Upper lobe of left lung (tissue), 6 donors: ENCODE data around the gene UPK1A. TPM values are rescaled to one million over a fixed set of nuclear protein-coding genes. Genes with fewer than 3 reads are reported as not detected.
"Not testable (repeated sequence)": the region's sequence is repeated elsewhere in the genome, so short reads cannot be mapped to it uniquely, and the experiment has no call there.

ENCODE experiments used
- ATAC-seq, 2 donors: fragments of 200-7000 bp; cut with Tn5 transposase; one replicate each; pipeline ENCODE4 v1.9.1; 2022; ENCODE audit warnings: mild to moderate bottlenecking in 2 of 2, moderate library complexity in 2 of 2; ENCODE audit not compliant: low FRiP score in 2 of 2
- DNase-seq, 2 donors: peaks; one replicate each; pipeline ENCODE4 v3.0.0-alpha.2; 2019 to 2020
- H3K27ac ChIP-seq, 4 donors: fragments of 200-600 bp; sonication (generic); one replicate each; pipeline ENCODE4 v1.5.1; 2016 to 2019
- H3K27me3 ChIP-seq, 4 donors: fragments of 200-600 bp; sonication (generic); one replicate each; pipeline ENCODE4 v1.5.1; 2017 to 2019
- H3K36me3 ChIP-seq, 4 donors: fragments of 200-600 bp; sonication (generic); one replicate each; pipeline ENCODE4 v1.5.1; 2016 to 2019
- H3K4me1 ChIP-seq, 4 donors: fragments of 200-600 bp; sonication (generic); one replicate each; pipeline ENCODE4 v1.5.1; 2018 to 2019
- H3K4me3 ChIP-seq, 4 donors: fragments of 200-600 bp; sonication (generic); one replicate each; pipeline ENCODE4 v1.5.1; 2017 to 2019; ENCODE audit warnings: mild to moderate bottlenecking in 2 of 4, moderate library complexity in 1 of 4
- H3K9me3 ChIP-seq, 4 donors: fragments of 200-600 bp; sonication (generic); one replicate each; pipeline ENCODE4 v1.5.1; 2018 to 2019
- CTCF ChIP-seq, 6 experiments: fragments of 450-650 bp in 4 of 6; fragments of 200-600 bp in 2 of 6; sonication (generic) in 2 of 6; IDR thresholded peaks; one replicate each; pipeline ENCODE4 v1.5.1; 2016 to 2019; ENCODE audit warnings: antibody characterized with exemption in 6 of 6
- EP300 ChIP-seq, 4 donors: sonication (generic); formaldehyde crosslinking; IDR thresholded peaks; one replicate each; pipeline ENCODE4 v1.5.1; 2017; ENCODE audit warnings: antibody characterized with exemption in 4 of 4, control low read depth in 2 of 4
- POLR2A ChIP-seq, 4 donors: fragments of 450-650 bp; IDR thresholded peaks; one replicate each; pipeline ENCODE4 v1.5.1; 2016 to 2017; ENCODE audit warnings: antibody characterized with exemption in 4 of 4, mild to moderate bottlenecking in 2 of 4
- POLR2AphosphoS5 ChIP-seq, 2 donors: sonication (generic); formaldehyde crosslinking; IDR thresholded peaks; one replicate each; pipeline ENCODE4 v1.5.1; 2017; ENCODE audit warnings: antibody characterized with exemption in 2 of 2
- WGBS, 2 donors: methylation state at CpG; one replicate each; pipeline ENCODE4 v1.1.5; 2017 to 2018; 5-methylcytosine and 5-hydroxymethylcytosine counted together
- total RNA-seq, 6 donors: library from RNA; depleted of rRNA in 4 of 6; stranded (reverse); fragments of >200 nt in 4 of 6; gene quantifications; one replicate each; pipeline versions ENCODE4 v1.1.0 to v1.2.1, GENCODE V29; 2016 to 2021
- donor health status: DM: no; HTN: no; CAD: no; lungs with moderate emphysema.
- donor health status: DM: no; HTN: yes; CAD: no; lungs with severe emphysema.

UPK1A gene
- total RNA-seq, 6 donors from 2014 or later: not detected

DNA sequence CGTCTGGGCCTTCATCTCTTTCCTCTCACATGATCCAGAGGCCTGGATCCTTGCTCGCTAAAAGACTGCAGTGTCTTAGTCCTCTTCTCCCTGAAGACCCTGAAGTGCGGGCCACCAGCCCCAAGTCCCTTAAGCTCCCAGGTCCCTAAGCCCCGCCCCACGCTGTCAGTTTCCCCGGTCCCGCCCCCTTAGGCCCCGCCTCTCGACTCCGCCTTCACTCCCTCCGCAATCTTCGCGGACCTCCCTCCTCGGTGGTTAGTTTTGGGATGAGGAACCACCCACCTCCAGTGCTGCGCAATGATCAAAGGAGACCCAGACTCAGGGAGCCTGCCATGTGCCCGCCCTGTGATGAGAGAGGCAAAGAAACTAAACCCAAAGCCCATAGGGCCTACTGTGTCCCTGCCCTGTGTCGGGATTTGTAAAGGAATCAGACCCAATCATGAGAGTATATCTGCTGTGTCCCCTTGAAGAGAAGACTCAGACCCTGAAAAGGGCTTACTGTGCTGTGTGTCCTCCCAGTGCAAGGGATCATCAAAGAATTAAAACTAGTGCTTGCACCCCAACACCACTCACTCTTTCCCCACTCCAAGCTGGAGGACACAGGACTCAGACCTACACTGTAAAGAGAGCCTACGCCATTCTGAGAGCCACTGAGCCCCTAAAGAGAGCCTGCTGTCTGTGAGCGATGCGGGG lies 21.2 kb upstream of the UPK1A start:
- ATAC-seq (peak in 1 of 2 donors; percentile 70), DNase-seq (peak; percentile 88 to 91)
- peak overlapping the region; percentile 78 to 94 (median 90) for H3K27ac ChIP-seq
- peak overlapping the region; percentile 59 to 75 (median 66) for H3K4me3 ChIP-seq
- H3K9me3 ChIP-seq: no peaks in the 10 kb centered on the region
- no peak for TF ChIP-seq POLR2A (IDR thresholded peaks at IDR 0.05)
- TF ChIP-seq CTCF (IDR thresholded peaks at IDR 0.05): no peak
- TF ChIP-seq EP300 (IDR thresholded peaks at IDR 0.05): no peak
- H3K27me3 ChIP-seq: no peaks in the 10 kb centered on the region
- H3K36me3 ChIP-seq: no peaks in the 10 kb centered on the region
- peaks cover 39 to 57% (median 48%) of the 10 kb centered on the region in 4 donors for H3K4me1 ChIP-seq
- 21 to 30% methylated on average over 14 to 20 of the region's 20 CpGs for WGBS, 2 donors

GRCh38 chr19:35645680-35646511 lies 20.4 kb upstream of the UPK1A start:
- Histone ChIP-seq H3K4me1 (peaks cover 42 to 63% (median 50%) of the 10 kb centered on the region in 4 donors), H3K4me3 (no peak overlapping the region), H3K9me3 (no peaks in the 10 kb centered on the region), H3K36me3 (peaks cover 0 to under 1% (median 0%) of the 10 kb centered on the region in 4 donors), H3K27ac (peak overlapping the region; percentile 78 to 94 (median 90)), H3K27me3 (no peaks in the 10 kb centered on the region)
- ATAC-seq (no peak), DNase-seq (no peak)
- 74 to 80% methylated on average over 7 of the region's 7 CpGs for WGBS, 2 donors
- TF ChIP-seq POLR2A (IDR thresholded peaks at IDR 0.05): no peak
- no peak for TF ChIP-seq CTCF (IDR thresholded peaks at IDR 0.05)
- no peak for TF ChIP-seq POLR2AphosphoS5 (IDR thresholded peaks at IDR 0.05)
- no peak for TF ChIP-seq EP300 (IDR thresholded peaks at IDR 0.05)

GRCh38 chr19:35648017-35648961 lies 18.0 kb upstream of the UPK1A start, which contains the start of gene COX6B1:
COX6B1 (plus strand) TSS chr19:35648323; CDS start chr19:35651244, 2,921 bp downstream.
- WGBS, 2 donors: 1 to 2% methylated on average over 29 to 39 of the region's 46 CpGs
- Histone ChIP-seq H3K27me3 (no peaks in the 10 kb centered on the region), H3K36me3 (peaks cover 8 to 24% (median 13%) of the 10 kb centered on the region in 4 donors), H3K4me3 (peak within 1 kb of the TSS; percentile 68 to 89 (median 78)), H3K27ac (peak within 1 kb of the TSS; percentile 80 to 86 (median 84)), H3K9me3 (no peaks in the 10 kb centered on the region), H3K4me1 (peaks cover 30 to 41% (median 34%) of the 10 kb centered on the region in 4 donors)
- TF ChIP-seq EP300 (IDR thresholded peaks at IDR 0.05) (no peak), POLR2A (IDR thresholded peaks at IDR 0.05) (peak in 3 of 4 donors; percentile 55 to 79 (median 66)), POLR2AphosphoS5 (IDR thresholded peaks at IDR 0.05) (peak; percentile 84 to 87), CTCF (IDR thresholded peaks at IDR 0.05) (peak in 2 of 6 experiments; percentile 3 to 6)
- peak; percentile 93 to 97 for DNase-seq
- ATAC-seq: peak; percentile 85 to 90

DNA sequence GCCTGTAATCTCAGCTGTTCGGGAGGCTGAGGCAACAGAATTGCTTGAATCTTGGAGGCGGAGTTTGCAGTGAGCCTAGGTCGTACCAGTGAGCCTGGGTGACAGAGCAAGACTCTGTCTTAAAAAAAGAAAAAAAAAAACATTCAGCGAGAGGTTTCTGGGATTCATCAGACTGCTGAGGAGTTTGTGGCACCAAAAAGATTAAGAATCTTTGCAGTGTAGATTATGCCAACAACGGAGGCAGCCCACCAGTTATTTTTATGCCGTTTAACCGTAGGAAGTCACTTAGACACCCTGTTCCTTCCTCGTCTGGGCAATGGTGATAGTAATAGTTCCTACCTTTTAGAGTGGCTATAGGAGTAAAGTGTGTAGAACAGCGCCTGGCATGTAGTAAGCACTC lies 15.7 kb upstream of the UPK1A start:
- DNase-seq: no peak
- Histone ChIP-seq H3K36me3 (peaks cover 18 to 47% (median 34%) of the 10 kb centered on the region in 4 donors), H3K27ac (no peak overlapping the region), H3K4me3 (no peak overlapping the region), H3K4me1 (peaks cover 19 to 30% (median 21%) of the 10 kb centered on the region in 4 donors), H3K27me3 (no peaks in the 10 kb centered on the region), H3K9me3 (no peaks in the 10 kb centered on the region)
- 67 to 74% methylated on average over 9 of the region's 9 CpGs for WGBS, 2 donors
- no peak for ATAC-seq
- TF ChIP-seq POLR2AphosphoS5 (IDR thresholded peaks at IDR 0.05): no peak

DNA sequence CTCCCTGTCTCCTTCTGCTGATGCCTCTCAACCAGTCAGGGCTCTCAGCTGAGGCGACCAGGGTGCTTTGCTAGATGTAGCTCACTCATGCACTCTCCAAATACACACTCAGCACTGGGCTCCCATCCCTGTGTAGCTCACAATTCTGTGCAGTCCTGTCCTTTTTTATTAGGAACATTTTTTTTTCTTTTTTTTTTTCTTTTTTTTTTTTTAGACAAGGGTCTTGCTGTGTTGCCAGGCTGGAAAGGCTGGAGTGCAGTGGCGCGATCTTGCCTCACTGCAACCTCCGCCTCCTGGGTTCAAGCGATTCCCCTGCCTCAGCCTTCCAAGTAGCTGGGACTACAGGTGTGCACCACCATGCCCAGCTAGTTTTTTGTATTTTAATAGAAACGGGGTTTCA lies 11.5 kb upstream of the UPK1A start:
- ATAC-seq: peak in 1 of 2 donors; percentile 38
- WGBS, 2 donors: 96 to 98% methylated on average over 6 of the region's 6 CpGs
- H3K4me1 ChIP-seq, DNase-seq, H3K9me3 ChIP-seq, H3K27ac ChIP-seq, H3K4me3 ChIP-seq, H3K27me3 ChIP-seq: not testable (repeated sequence)
- H3K36me3 ChIP-seq: peaks cover 31 to 89% (median 71%) of the 10 kb centered on the region in 4 donors
